NCI-H2227 (cell line): Measurements from ENCODE around the gene MEGF6.

Source experiments
- DNase-seq: peaks from one replicate; lab custom pipeline; 2025; ENCODE audit not compliant: unreplicated experiment; lab: John Stamatoyannopoulos, UW

Gene MEGF6

GRCh38 chr1:3555131-3555920 is 56.0 kb downstream of the MEGF6 start:
- no peak for DNase-seq

GRCh38 chr1:3553940-3554223 is 57.4 kb downstream of the MEGF6 start:
- no peak for DNase-seq

- DNase-seq: no peak
Measured at GRCh38 chr1:3553166-3553939, 58.0 kb downstream of the MEGF6 start.

- DNase-seq: no peak
Measured at GRCh38 chr1:3552751-3553150, 58.6 kb downstream of the MEGF6 start.

GRCh38 chr1:3552176-3552575 is 59.1 kb downstream of the MEGF6 start:
- no peak for DNase-seq

GRCh38 chr1:3551711-3552110 is 59.6 kb downstream of the MEGF6 start:
- DNase-seq: no peak

- no peak for DNase-seq
Measured at GRCh38 chr1:3551290-3551678, 60.0 kb downstream of the MEGF6 start.

- no peak for DNase-seq
Measured at GRCh38 chr1:3550511-3551289, 60.6 kb downstream of the MEGF6 start.

- DNase-seq: no peak
Measured at GRCh38 chr1:3548895-3549294, 62.4 kb downstream of the MEGF6 start.

- no peak for DNase-seq
Measured at GRCh38 chr1:3548156-3548893, 63.0 kb downstream of the MEGF6 start.

- DNase-seq: no peak
Measured at GRCh38 chr1:3547055-3548005, 64.0 kb downstream of the MEGF6 start.

- DNase-seq: no peak
Measured at GRCh38 chr1:3546048-3546384, 65.3 kb downstream of the MEGF6 start.

- DNase-seq: no peak
Measured at GRCh38 chr1:3545363-3546047, 65.8 kb downstream of the MEGF6 start.

GRCh38 chr1:3544040-3544977 is 67.0 kb downstream of the MEGF6 start:
- DNase-seq: no peak

GRCh38 chr1:3543076-3544039 is 68.0 kb downstream of the MEGF6 start:
- no peak for DNase-seq

- DNase-seq: no peak
Measured at GRCh38 chr1:3542676-3543075, 68.6 kb downstream of the MEGF6 start.

GRCh38 chr1:3541936-3542335 is 69.4 kb downstream of the MEGF6 start:
- no peak for DNase-seq
